ENCODE measurements around the gene STAT2.
"Not testable (repeated sequence)": the region's sequence is repeated elsewhere in the genome, so short reads cannot be mapped to it uniquely, and the experiment has no call there.

The STAT2 gene

GRCh38 chr12:56359851-56360767, at the start of gene STAT2:
Gene STAT2, minus strand, starts transcription at chr12:56360107. Its CDS starts 3,536 bp downstream, at chr12:56356571.
- H3K9me3 Mint-ChIP-seq, result no peaks in the 10 kb centered on the region
- peaks cover 27% of the 10 kb centered on the region for H3K4me1 Mint-ChIP-seq

DNA sequence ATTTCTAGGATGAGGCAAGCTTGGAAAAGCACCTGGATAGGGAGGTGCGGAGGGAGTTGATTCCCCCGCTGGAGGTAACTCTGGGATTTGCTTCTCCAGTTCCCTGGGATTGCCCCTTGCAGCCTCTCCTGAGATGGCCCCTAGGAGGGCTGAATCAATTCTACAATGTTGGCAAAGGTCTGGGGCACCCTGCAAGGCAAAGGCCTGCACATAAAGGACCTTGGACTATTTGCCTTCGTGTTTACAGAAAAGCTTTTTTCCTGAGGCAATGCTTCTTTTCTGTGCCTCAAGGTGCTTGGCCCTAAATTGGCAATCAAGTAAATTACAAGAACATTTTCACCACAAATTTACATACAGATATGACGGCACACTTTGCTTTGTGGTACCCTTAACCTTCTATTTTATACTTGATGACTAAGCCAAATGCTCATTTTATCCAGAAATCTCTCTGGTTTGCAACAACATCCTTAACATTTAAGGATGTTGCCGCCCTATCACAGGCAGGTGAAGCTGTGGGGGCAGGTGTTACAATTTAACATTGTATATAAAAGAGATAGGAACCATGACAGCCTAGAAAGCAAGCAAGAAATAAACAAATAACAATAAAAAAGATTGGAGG, 49.0 kb upstream of the STAT2 start:
- H3K36me3 Mint-ChIP-seq, result peaks cover 6% of the 10 kb centered on the region

More at GRCh38 chr12:56359851-56360767, at the start of gene STAT2:
- Mint-ChIP-seq H3K36me3 (peaks cover 9% of the 10 kb centered on the region), H3K27ac (peak within 1 kb of the TSS; percentile 89), H3K4me3 (peak within 1 kb of the TSS; percentile 93), H3K27me3 (no peaks in the 10 kb centered on the region)
- peak; percentile 99 for ATAC-seq

DNA sequence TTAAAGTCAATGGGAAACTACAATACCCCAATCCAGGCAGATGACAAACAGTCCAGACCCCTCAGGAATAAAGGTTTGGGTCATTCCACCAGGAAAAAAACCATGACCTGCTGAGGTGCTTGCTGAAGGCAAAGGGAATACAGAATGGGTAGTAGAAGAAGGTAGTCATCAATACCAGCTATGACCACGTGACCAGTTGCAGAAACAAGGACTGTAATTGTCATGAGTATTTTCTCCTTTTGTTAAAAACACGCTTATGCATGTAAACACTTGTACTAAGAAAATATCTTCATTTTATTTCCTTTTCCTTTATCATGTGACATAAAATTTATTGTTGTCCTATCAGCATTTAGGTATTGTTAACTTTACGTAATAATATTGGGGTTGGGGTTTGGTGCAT, 44.3 kb upstream of the STAT2 start:
- not testable (repeated sequence) for ATAC-seq, H3K4me1 Mint-ChIP-seq, H3K27ac Mint-ChIP-seq, H3K36me3 Mint-ChIP-seq, H3K27me3 Mint-ChIP-seq, H3K4me3 Mint-ChIP-seq, H3K9me3 Mint-ChIP-seq

More for the DNA sequence above, 49.0 kb upstream of the STAT2 start:
- H3K4me3 Mint-ChIP-seq, result no peak overlapping the region
- no peaks in the 10 kb centered on the region for H3K9me3 Mint-ChIP-seq
- no peaks in the 10 kb centered on the region for H3K27me3 Mint-ChIP-seq
- no peak overlapping the region for H3K27ac Mint-ChIP-seq
- no peaks in the 10 kb centered on the region for H3K4me1 Mint-ChIP-seq
- ATAC-seq, result no peak

DNA sequence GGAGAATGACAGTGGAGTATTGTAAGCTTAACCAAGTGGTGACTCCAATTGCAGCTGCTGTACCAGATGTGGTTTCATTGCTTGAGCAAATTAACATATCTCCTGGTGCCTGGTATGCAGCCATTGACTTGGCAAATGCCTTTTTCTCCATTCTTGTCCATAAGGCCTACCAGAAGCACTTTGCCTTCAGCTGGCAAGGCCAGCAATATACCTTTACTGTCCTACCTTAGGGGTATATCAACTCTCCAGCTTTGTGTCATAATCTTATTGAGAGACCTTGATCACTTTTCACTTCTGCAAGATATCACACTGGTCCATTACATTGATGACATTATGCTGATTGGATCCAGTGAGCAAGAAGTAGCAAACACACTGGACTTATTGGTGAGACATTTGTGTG, 41.7 kb upstream of the STAT2 start:
- not testable (repeated sequence) for H3K27ac Mint-ChIP-seq, H3K36me3 Mint-ChIP-seq, H3K4me1 Mint-ChIP-seq, H3K27me3 Mint-ChIP-seq, ATAC-seq, H3K9me3 Mint-ChIP-seq, H3K4me3 Mint-ChIP-seq

GRCh38 chr12:56401125-56401524, 41.2 kb upstream of the STAT2 start:
- not testable (repeated sequence) for H3K27me3 Mint-ChIP-seq, ATAC-seq, H3K36me3 Mint-ChIP-seq, H3K27ac Mint-ChIP-seq, H3K4me3 Mint-ChIP-seq, H3K4me1 Mint-ChIP-seq, H3K9me3 Mint-ChIP-seq

DNA sequence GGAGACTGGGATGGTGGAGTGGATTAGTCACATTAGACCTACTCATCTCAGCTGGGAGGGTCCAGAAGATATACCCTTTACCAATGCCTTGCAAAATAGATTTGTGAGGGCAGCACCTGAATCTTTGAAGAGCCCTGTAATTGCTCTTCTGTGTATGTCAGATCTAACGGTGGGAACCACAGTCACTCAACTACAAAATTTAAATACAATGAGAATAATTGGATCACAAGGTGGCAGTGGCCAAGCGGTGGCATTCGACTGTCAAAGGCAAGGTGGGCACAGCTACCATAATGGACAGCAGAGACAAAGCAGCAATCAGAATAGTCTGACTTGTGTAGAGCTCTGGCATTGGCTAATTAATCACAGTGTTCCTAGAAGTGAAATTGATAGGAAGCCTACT, 39.6 kb upstream of the STAT2 start:
- ATAC-seq, H3K4me1 Mint-ChIP-seq, H3K27me3 Mint-ChIP-seq, H3K27ac Mint-ChIP-seq, H3K36me3 Mint-ChIP-seq, H3K9me3 Mint-ChIP-seq, H3K4me3 Mint-ChIP-seq: not testable (repeated sequence)

GRCh38 chr12:56398324-56398723, 38.4 kb upstream of the STAT2 start:
- Mint-ChIP-seq H3K9me3 (peaks cover 8% of the 10 kb centered on the region), H3K27me3 (no peaks in the 10 kb centered on the region), H3K36me3 (no peaks in the 10 kb centered on the region), H3K4me1 (no peaks in the 10 kb centered on the region), H3K4me3 (no peak overlapping the region), H3K27ac (no peak overlapping the region)
- no peak for ATAC-seq

- Mint-ChIP-seq H3K4me3 (no peak overlapping the region), H3K36me3 (no peaks in the 10 kb centered on the region), H3K27ac (no peak overlapping the region), H3K27me3 (no peaks in the 10 kb centered on the region), H3K9me3 (peaks cover 3% of the 10 kb centered on the region), H3K4me1 (no peaks in the 10 kb centered on the region)
- no peak for ATAC-seq
Measured at GRCh38 chr12:56392331-56392730, 32.4 kb upstream of the STAT2 start.

DNA sequence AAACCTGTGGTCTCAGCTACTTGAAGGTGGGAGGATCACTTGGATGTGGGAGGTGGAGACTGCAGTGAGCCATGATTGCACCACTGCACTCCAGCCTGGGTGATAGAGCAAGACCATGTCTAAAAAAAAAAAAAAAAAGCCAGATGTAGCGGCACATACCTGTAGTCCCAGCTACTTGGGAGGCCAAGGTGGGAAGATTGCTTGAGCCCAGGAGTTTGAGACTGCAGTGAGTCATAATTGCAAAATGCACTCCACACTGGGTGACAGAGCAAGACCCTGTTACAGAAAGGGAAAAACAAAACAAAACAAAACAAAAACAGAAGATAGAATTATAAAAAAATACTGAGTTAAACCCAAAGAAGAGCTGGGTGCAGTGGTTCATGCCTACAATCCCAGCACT, 31.8 kb upstream of the STAT2 start:
- peaks cover 3% of the 10 kb centered on the region for H3K9me3 Mint-ChIP-seq
- H3K4me3 Mint-ChIP-seq, result no peak overlapping the region
- no peak overlapping the region for H3K27ac Mint-ChIP-seq
- no peaks in the 10 kb centered on the region for H3K36me3 Mint-ChIP-seq
- no peaks in the 10 kb centered on the region for H3K27me3 Mint-ChIP-seq
- no peaks in the 10 kb centered on the region for H3K4me1 Mint-ChIP-seq
- ATAC-seq, result no peak

DNA sequence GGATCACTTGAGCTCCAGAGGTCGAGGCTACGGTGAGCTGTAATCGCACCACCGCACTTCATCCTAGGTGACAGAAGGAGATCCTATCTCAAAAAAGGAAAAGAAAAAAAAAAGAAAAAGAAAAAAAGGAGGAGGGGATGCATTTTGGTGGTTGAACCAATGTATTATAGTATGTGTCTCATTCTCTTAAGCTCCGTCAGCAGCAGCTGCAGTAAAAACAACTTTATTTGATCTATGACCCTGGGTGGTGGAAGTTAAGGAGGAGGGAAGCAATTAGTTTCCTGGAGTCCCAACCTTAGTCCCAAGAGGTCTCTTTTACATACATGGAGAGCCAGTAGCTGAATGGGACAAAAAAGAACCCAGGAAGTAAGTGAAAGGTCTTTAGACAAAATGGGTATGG, 29.5 kb upstream of the STAT2 start:
- Mint-ChIP-seq H3K4me1 (no peaks in the 10 kb centered on the region), H3K9me3 (peaks cover 3% of the 10 kb centered on the region), H3K27ac (no peak overlapping the region), H3K27me3 (no peaks in the 10 kb centered on the region), H3K36me3 (no peaks in the 10 kb centered on the region), H3K4me3 (no peak overlapping the region)
- no peak for ATAC-seq

GRCh38 chr12:56387152-56387736, 27.3 kb upstream of the STAT2 start:
- Mint-ChIP-seq H3K27ac (no peak overlapping the region), H3K9me3 (peaks cover 3% of the 10 kb centered on the region), H3K27me3 (no peaks in the 10 kb centered on the region), H3K4me1 (no peaks in the 10 kb centered on the region), H3K36me3 (no peaks in the 10 kb centered on the region), H3K4me3 (no peak overlapping the region)
- ATAC-seq, result no peak

- no peaks in the 10 kb centered on the region for H3K27me3 Mint-ChIP-seq
- no peak overlapping the region for H3K27ac Mint-ChIP-seq
- no peak overlapping the region for H3K4me3 Mint-ChIP-seq
- no peaks in the 10 kb centered on the region for H3K9me3 Mint-ChIP-seq
- ATAC-seq, result no peak
- H3K4me1 Mint-ChIP-seq, result no peaks in the 10 kb centered on the region
- no peaks in the 10 kb centered on the region for H3K36me3 Mint-ChIP-seq
Measured at GRCh38 chr12:56385873-56386272, 26.0 kb upstream of the STAT2 start.

- H3K27me3 Mint-ChIP-seq, result no peaks in the 10 kb centered on the region
- H3K4me3 Mint-ChIP-seq, result no peak overlapping the region
Measured at GRCh38 chr12:56382611-56383010, 22.7 kb upstream of the STAT2 start.

GRCh38 chr12:56377989-56378316, 18.0 kb upstream of the STAT2 start:
- ATAC-seq, result no peak
- H3K4me1 Mint-ChIP-seq, result peaks cover 35% of the 10 kb centered on the region
- no peak overlapping the region for H3K4me3 Mint-ChIP-seq
- H3K36me3 Mint-ChIP-seq, result no peaks in the 10 kb centered on the region
- peak overlapping the region; percentile 92 for H3K27ac Mint-ChIP-seq
- H3K27me3 Mint-ChIP-seq, result no peaks in the 10 kb centered on the region
- H3K9me3 Mint-ChIP-seq, result peaks cover 3% of the 10 kb centered on the region

More at GRCh38 chr12:56382611-56383010, 22.7 kb upstream of the STAT2 start:
- ATAC-seq, result no peak
- Mint-ChIP-seq H3K36me3 (no peaks in the 10 kb centered on the region), H3K27ac (no peak overlapping the region), H3K9me3 (no peaks in the 10 kb centered on the region), H3K4me1 (peaks cover 3% of the 10 kb centered on the region)

- H3K9me3 Mint-ChIP-seq, result peaks cover 3% of the 10 kb centered on the region
- no peak overlapping the region for H3K4me3 Mint-ChIP-seq
- H3K27ac Mint-ChIP-seq, result peak overlapping the region; percentile 92
- H3K27me3 Mint-ChIP-seq, result no peaks in the 10 kb centered on the region
- H3K36me3 Mint-ChIP-seq, result no peaks in the 10 kb centered on the region
- ATAC-seq, result no peak
- peaks cover 35% of the 10 kb centered on the region for H3K4me1 Mint-ChIP-seq
Measured at GRCh38 chr12:56377310-56377988, 17.5 kb upstream of the STAT2 start.
